Endodermal cell (in vitro differentiated cells): Measurements from ENCODE around the gene DLG2. TPM values are rescaled to one million over a fixed set of nuclear protein-coding genes. Genes with fewer than 3 reads are reported as not detected.

Source experiments
- DNase-seq: peaks from one replicate; pipeline ENCODE4 v3.0.0-alpha.2; 2017
- H3K27ac ChIP-seq: 2 replicates; pipeline ENCODE4 v1.5.1; 2013; ENCODE audit warnings: mild to moderate bottlenecking, low read depth, low read length, moderate library complexity
- H3K27me3 ChIP-seq: 2 replicates; pipeline ENCODE4 v1.6.1; 2013; ENCODE audit warnings: mild to moderate bottlenecking, low read length, moderate library complexity; ENCODE audit not compliant: insufficient read depth, control insufficient read depth, poor library complexity, severe bottlenecking
- H3K36me3 ChIP-seq: 2 replicates; pipeline ENCODE4 v1.7.0; 2013; ENCODE audit warnings: mild to moderate bottlenecking, low read length, moderate library complexity; ENCODE audit not compliant: control insufficient read depth, insufficient read depth
- H3K4me1 ChIP-seq: one replicate; pipeline ENCODE4 v1.7.0; 2013; ENCODE audit warnings: low read length; ENCODE audit not compliant: control insufficient read depth, insufficient read depth
- H3K4me3 ChIP-seq: 2 replicates; pipeline ENCODE4 v1.5.1; 2013; ENCODE audit warnings: mild to moderate bottlenecking, low read length, moderate library complexity
- H3K9ac ChIP-seq: 2 replicates; pipeline ENCODE4 v1.6.1; 2013; ENCODE audit warnings: mild to moderate bottlenecking, low read length, moderate library complexity; ENCODE audit not compliant: poor library complexity, severe bottlenecking; ENCODE audit errors: extremely low read depth
- H3K9me3 ChIP-seq: 2 replicates; pipeline ENCODE4 v1.6.1; 2013; ENCODE audit warnings: mild to moderate bottlenecking, low read length, moderate library complexity; ENCODE audit not compliant: control insufficient read depth
- H3K27ac Mint-ChIP-seq: 2 replicates; pipeline ENCODE4 v1.8.0; 2020; ENCODE audit warnings: mixed read lengths
- H3K27me3 Mint-ChIP-seq: 2 replicates; pipeline ENCODE4 v1.8.0; 2021; ENCODE audit warnings: mild to moderate bottlenecking, mixed read lengths; ENCODE audit not compliant: insufficient read depth
- H3K36me3 Mint-ChIP-seq: 2 replicates; pipeline ENCODE4 v1.8.0; 2020; ENCODE audit warnings: low read depth, mixed read lengths
- H3K4me1 Mint-ChIP-seq: 2 replicates; pipeline ENCODE4 v1.8.0; 2020; ENCODE audit warnings: mixed read lengths
- H3K4me3 Mint-ChIP-seq: 2 replicates; pipeline ENCODE4 v1.8.0; 2020; ENCODE audit warnings: mild to moderate bottlenecking, moderate library complexity, mixed read lengths
- H3K9me3 Mint-ChIP-seq: 2 replicates; pipeline ENCODE4 v1.8.0; 2020; ENCODE audit warnings: mild to moderate bottlenecking, mixed read lengths
- CTCF ChIP-seq: fragments of 200-600 bp; sonication (generic); conservative IDR thresholded peaks from 2 replicates; pipeline ENCODE4 v1.5.0; 2021; ENCODE audit warnings: antibody characterized with exemption, mild to moderate bottlenecking
- WGBS, 2 experiments: methylation state at CpG; one replicate each; pipeline versions ENCODE4 v1.1.5 to v1.1.7; 2013; ENCODE audit warnings: missing lambda C conversion rate in 2 of 2, mixed read lengths in 1 of 2; ENCODE audit not compliant: insufficient coverage in 1 of 2, insufficient read length in 1 of 2; 5-methylcytosine and 5-hydroxymethylcytosine counted together
- total RNA-seq, 2 donors: library from RNA; stranded (reverse); fragmentation: NEBNext Ultra II Directional in 1 of 2; extraction: Animal tissue kit (Norgen Biotek cat#: 25700) in 1 of 2; gene quantifications; 2 replicates in 1 of 2; 3 replicates in 1 of 2; pipeline ENCODE4 v1.2.1, GENCODE V29; 2021

The DLG2 gene
- total RNA-seq, 2 donors from 2014 or later, result 9.6 to 10.6 TPM

DNA sequence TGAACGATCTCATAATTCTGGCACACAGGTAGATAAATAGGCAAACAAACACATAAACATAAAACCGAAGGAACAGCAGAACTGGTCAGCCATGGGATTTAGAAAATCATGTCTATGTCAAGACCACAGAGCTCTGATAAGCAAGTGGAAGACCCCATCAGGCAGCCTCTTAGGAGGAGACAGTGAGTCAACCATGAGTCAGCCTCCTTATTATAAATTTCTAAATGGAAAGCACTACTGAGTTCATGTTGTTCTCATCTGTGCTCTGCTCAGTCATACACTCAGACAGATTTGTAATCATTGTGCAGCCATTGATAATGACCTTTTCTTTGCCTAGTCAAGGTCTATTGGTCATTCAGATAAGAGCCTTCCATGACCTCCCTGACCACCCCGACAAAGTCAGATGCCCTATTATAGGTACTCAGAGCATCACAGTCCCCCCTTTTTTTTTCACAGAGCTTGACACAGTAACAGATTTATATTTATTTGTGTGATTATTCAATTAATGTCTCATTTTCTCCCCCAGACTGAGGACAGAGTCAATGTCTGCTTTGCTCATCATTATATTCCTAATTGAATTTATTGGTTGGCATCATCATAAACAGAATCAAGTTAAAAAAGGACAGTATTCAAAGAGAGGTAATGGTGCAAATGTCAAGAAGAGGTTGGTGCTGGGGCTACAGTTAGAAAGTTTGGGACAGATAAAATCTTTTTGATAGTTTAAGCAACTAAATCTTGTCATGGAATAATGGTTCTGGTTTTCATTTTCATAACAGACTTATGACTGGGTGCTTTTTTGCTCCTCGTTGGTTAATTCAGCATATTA, 1761.3 kb downstream of the DLG2 start:
- H3K36me3 Mint-ChIP-seq, result no peaks in the 10 kb centered on the region
- no peak overlapping the region for H3K4me3 Mint-ChIP-seq
- Histone ChIP-seq H3K9me3 (no peaks in the 10 kb centered on the region), H3K4me3 (no peak overlapping the region), H3K27me3 (no peaks in the 10 kb centered on the region), H3K9ac (no peak overlapping the region), H3K4me1 (no peaks in the 10 kb centered on the region), H3K36me3 (no peaks in the 10 kb centered on the region), H3K27ac (no peak overlapping the region)
- H3K4me1 Mint-ChIP-seq, result peaks cover 4% of the 10 kb centered on the region
- DNase-seq, result peak; percentile 37
- H3K27ac Mint-ChIP-seq, result no peak overlapping the region
- WGBS, 2 experiments, result 87 to 92% methylated on average over 2 to 4 of the region's 4 CpGs
- H3K9me3 Mint-ChIP-seq, result peaks cover 3% of the 10 kb centered on the region
- H3K27me3 Mint-ChIP-seq, result peaks cover 3% of the 10 kb centered on the region
- no peak for TF ChIP-seq CTCF

- peaks cover 3% of the 10 kb centered on the region for H3K27me3 Mint-ChIP-seq
- no peak overlapping the region for H3K27ac ChIP-seq
- H3K4me3 ChIP-seq, result no peak overlapping the region
- H3K27ac Mint-ChIP-seq, result no peak overlapping the region
- no peaks in the 10 kb centered on the region for H3K27me3 ChIP-seq
- no peak overlapping the region for H3K9ac ChIP-seq
- no peak for DNase-seq
- no peaks in the 10 kb centered on the region for H3K9me3 ChIP-seq
- H3K36me3 Mint-ChIP-seq, result no peaks in the 10 kb centered on the region
- no peaks in the 10 kb centered on the region for H3K4me1 Mint-ChIP-seq
- 71 to 78% methylated on average over 3 to 4 of the region's 4 CpGs for WGBS, 2 experiments
- no peak for TF ChIP-seq CTCF
- no peak overlapping the region for H3K4me3 Mint-ChIP-seq
- H3K36me3 ChIP-seq, result no peaks in the 10 kb centered on the region
- H3K9me3 Mint-ChIP-seq, result peaks cover 15% of the 10 kb centered on the region
- H3K4me1 ChIP-seq, result no peaks in the 10 kb centered on the region
These were observed 1762.6 kb downstream of the DLG2 start for GRCh38 chr11:83864412-83865057.

DNA sequence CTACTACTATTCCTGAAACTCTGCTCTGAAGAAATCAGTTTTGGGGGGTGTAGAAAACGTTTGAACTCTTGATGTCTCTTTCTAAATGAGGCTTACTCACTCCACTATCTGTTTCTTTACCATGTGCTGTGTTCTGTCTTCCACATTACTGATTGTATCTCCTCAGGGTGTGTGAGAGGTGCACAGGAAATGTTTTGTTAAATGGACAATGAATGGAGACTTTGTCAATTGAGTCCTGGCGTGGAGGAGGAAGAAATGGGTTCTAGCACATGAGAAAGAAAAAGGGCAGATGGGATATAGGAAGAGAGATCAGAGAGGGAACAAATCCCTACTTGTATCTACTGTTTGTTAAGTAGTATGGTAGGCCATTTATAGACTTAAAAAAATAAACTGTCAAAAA, 1763.9 kb downstream of the DLG2 start:
- Mint-ChIP-seq H3K27ac (no peak overlapping the region), H3K27me3 (peaks cover 3% of the 10 kb centered on the region), H3K4me1 (no peaks in the 10 kb centered on the region), H3K4me3 (no peak overlapping the region), H3K36me3 (no peaks in the 10 kb centered on the region), H3K9me3 (peaks cover 22% of the 10 kb centered on the region)
- DNase-seq, result no peak
- H3K27me3 ChIP-seq, result no peaks in the 10 kb centered on the region
- H3K9me3 ChIP-seq, result no peaks in the 10 kb centered on the region
- WGBS, 2 experiments, result 75 to 86% methylated on average over 2 of the region's 2 CpGs
- H3K27ac ChIP-seq, result no peak overlapping the region
- no peaks in the 10 kb centered on the region for H3K4me1 ChIP-seq
- H3K9ac ChIP-seq, result no peak overlapping the region
- TF ChIP-seq CTCF, result no peak
- H3K4me3 ChIP-seq, result no peak overlapping the region
- no peaks in the 10 kb centered on the region for H3K36me3 ChIP-seq
